VCaP (cell line): ENCODE results near the gene EML4.
A peak's percentile ranks its signal among the peaks of the same experiment; 100 is the strongest.

Source experiments
- H3K27ac ChIP-seq: fragments of 450-650 bp; 2 replicates; pipeline ENCODE4 v1.5.1; 2017
- CTCF ChIP-seq: fragments of 450-650 bp; conservative IDR thresholded peaks from 2 replicates; pipeline ENCODE4 v1.5.1; 2017; ENCODE audit warnings: mild to moderate bottlenecking, moderate library complexity

Gene EML4

GRCh38 chr2:42135381-42136312, 33.5 kb upstream of the EML4 start:
- TF ChIP-seq CTCF = no peak
- H3K27ac ChIP-seq = peak overlapping the region; percentile 11; the same call in 1 of the 2 replicates

GRCh38 chr2:42136782-42137124, 32.4 kb upstream of the EML4 start:
- no peak overlapping the region; the same call in 1 of the 2 replicates for H3K27ac ChIP-seq
- no peak for TF ChIP-seq CTCF

DNA sequence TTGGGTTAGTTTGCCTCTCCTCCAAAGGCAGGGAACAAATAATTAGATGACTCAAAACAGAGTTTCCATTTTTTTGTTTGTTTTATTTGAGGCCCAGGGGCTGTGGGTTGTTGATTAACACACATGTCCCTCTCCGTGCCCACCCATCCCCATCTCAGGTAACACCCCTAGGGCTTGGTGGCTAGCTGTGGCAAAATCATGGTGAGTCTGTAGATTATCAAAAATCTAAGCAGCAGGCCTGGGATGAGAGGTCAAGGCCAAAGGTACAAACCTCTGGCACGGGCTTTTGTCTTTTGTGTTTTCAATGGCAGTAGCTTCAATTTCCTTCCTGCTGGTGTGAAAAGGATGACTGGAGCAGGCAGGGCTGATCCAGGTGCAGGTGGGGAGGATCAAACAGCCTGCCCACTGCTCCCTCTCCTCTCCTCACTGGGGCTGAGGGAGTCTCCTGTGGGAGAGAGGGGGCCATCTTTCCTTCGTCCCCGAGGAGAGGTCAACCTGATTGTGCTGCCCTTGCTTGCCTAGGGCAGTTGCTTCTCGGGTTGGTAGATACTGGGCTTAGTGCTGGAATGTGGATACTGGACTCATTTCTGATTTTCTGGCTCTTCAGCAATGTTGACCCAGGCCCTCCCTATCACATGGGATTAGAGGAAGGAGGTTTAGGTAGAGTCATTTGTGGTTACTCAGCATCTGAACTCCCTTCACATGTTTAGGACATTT, 31.9 kb upstream of the EML4 start:
- TF ChIP-seq CTCF = no peak
- H3K27ac ChIP-seq = peak overlapping the region; percentile 31; the same call in 1 of the 2 replicates

DNA sequence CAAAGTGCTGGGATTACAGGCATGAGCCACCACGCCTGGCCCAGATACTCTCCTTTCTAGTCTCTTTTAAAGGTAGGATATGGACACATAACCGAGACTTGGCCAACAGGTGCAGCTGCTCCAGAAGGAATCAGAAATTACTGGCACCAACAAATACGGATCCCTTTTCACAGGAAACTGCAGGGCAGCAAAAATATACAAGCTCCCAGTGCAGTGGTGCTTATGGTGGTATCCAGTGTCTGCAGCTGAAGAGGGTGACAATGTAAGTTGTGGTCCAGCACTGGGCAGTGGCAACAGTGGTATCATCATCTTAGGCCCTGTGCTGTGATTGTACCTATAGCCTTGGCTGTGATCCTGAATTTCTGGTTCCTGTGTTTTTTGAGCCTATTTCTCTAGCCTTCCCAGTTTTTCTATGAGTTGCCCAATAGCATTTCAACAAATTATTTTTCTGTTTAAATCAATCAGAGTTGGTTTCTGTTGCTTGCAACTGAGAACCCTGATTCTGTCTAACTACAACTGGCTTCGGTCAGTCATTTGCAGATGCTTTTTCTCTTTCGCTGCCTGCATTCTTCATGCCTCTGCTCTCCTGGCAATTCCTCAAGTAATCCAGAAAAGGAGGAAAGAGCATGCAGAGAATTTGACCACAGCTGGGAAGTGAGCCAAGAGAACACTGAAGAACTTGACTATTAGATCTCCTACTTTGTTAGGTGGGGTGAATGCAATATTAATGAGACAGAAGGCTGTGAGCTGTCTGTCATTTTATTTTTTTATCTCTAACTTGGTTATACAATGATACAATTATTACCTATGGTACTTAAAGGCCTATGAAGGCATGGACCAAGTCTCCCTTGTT, 30.8 kb upstream of the EML4 start:
- peak overlapping the region; percentile 31 for H3K27ac ChIP-seq
- TF ChIP-seq CTCF = no peak

DNA sequence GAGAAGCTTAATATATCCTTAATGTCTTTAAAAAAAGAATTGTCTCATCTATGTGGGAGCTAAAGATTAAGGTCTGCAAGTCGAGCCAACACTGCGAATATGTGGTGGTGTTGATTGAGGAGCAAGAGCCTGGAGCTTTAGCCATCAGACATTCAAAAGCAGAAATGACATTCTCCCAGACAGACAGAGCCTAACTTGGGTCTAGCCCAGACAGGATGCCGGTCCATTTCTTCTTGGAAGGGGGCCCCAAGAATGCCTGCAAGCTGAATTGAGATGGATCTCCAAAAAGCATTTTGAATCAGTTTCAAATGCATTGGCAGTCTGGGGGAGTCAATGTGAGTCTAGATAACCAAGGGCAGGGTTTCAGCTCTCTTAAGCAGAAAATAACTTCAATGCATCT, 30.1 kb upstream of the EML4 start:
- no peak for TF ChIP-seq CTCF
- peak overlapping the region; percentile 31 for H3K27ac ChIP-seq

DNA sequence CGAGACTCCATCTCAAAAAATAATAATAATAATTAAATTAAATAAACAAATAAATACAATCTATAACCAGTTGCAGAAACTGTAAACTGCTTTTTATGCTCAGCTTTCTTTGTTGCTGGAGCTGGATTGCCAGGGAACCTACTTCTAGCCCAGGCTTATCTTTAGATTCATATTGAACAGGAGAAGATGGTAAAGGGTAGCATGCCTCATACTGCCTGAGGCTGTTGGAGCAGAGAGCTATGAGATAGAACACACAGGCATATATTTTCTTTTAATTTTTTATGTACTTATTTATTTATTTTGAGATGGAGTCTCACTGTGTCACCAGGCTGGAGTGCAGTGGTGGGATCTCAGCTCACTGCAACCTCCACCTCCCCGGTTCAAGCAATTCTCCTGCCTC, 28.7 kb upstream of the EML4 start:
- H3K27ac ChIP-seq = peak overlapping the region; percentile 64; the same call in 1 of the 2 replicates
- TF ChIP-seq CTCF = no peak
